Amniotic stem cell (primary cell): ENCODE measurements around the gene PRKCE.
A peak's percentile ranks its signal among the peaks of the same experiment; 100 is the strongest.

Source experiments
- DNase-seq: peaks from one replicate; lab custom pipeline; 2025; lab: John Stamatoyannopoulos, UW

PRKCE gene

DNA sequence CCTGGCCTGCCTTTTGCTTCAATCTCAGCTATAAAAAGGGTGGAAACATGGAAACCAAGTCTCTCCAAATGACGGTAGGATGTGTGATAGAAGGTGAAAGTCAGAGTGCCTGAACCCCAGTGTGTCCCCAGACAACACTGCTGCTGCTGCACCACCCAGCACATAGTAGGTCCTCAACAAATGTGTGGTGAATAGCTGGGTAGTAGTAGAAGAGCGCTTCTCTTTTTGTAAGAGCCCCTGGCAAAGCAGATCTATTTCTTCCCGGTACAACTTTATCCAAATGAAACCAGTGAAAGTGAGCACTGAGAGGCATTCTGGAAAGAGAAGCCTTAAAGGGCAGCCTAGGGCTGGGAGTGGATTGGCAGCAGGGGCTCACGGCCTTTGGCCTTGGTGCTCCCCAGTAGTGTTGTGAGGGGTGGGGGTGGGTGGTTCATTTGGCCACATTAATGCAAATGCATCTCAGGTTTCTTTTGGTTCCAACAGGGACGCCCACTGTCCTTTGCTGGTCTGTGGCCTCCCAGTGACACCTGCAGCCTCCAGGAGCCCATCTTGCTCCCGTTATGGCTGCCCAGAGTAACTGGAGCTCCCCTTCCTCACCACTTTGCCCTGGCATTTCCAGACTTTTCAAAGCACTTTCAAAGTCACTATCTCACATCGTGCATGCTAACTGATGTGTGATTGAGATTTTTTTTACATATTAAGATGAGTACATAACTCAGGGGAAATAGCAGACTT is 341.4 kb downstream of the PRKCE start:
- no peak for DNase-seq

DNA sequence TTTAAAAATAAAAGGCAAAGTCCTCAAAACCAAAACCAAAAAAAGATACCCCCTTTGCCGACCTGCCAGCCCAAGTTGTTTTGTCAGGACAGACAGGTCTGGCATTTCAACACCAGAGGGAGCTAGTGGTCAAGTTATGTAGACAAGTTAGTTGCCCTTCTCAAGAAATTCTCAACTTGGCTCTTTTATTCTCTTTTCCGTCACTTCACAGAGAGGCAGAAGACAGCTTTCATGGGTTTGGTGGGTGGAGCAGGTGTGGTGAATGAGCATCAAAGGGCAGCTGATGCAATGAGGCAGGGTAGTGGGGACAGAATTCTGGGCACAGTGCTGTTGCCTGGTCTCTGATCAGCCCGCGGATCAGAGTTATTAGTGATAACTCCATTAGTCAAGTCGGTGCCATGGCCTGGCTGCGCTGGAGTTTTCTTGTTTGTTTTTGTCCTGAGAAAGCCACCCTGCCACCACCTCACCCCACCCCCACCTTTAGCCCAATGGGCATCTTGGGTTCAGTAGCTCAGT is 342.1 kb downstream of the PRKCE start:
- DNase-seq, result peak; percentile 83

DNA sequence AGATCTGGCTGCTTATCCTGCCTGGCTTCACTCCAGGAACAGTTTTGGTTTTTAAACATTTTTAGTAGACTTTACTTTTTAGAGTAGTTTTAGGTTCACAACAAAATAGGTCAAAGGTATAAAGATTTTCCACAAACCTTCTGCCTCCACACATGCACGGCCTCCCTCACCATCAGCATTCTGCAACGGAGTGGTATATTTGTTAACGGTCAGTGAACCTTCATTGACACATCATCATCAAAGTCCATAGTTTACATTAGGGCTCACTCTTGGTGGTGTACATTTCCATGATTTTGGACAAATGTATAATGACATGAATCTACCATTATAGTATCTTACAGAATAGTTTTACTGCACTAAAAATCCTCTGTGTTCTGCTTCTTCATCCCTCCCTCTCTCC is 342.6 kb downstream of the PRKCE start:
- no peak for DNase-seq

DNA sequence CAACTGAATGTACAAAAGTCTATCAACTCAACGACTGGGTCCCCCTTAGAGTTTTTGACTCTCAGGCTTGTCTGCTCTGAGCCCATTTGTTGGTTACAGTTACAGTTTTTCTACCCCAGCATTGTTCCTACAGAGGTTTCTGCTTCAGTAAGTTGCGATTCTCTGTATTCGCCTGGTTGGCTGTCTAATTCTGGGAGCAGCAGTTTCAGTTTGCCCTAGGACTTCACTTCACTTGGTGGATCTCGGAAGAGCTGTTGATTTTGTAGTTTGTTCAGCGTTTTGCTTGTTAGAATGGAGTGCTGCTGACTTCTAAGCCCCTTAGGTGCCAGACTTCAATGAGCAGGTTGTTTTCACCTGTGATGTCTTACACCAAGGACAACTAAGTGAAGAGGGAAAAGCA is 349.2 kb downstream of the PRKCE start:
- DNase-seq, result no peak

DNA sequence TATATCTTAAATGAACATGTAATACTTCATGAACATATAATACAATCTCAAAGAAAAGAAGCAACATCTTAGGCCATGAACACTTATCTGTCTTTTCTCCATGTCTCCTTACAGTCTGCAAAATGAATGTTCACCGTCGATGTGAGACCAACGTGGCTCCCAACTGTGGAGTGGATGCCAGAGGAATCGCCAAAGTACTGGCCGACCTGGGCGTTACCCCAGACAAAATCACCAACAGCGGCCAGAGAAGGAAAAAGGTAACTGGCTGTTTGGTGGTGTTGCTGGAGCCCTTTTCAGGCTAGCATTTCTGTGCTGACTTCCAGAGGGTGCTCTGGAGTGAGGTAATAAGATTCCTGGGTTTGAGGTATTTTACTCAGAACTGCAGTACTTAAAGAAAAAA is 349.8 kb downstream of the PRKCE start:
- DNase-seq, result no peak

DNA sequence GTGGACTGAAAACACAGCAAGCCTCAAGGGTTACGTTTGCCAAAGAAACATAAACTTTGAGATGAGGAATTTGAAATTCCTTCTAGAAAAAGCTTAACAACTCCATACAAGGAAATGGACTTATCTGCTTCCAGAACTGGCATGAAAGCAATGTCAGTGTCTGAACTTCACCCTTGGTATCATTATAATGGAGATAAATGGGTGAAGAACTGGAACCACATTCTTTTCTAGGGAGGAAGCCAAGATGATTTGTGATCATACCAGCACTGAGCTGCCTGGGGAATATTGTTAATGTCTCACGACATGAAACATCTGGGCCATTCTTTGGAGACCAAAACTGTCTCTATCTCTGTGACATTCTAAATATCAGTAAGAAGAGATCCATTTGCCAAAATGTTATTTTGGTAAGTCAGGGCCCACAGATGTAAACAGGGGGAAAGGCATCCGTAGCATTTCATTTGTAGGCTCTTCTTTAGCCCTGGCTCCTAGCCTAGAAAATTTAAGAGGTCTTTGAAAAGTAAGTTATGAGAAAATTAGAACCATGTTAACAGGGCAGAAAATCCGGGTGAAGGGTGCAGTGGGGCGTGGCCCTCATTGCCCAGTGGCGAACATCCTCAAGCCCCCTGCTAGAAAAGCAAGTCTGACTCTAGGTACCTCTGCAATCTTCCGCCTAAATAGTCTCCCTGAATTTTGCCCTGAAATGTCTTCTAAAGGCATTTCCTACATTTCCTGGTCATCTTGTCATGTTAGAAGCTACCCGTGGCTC is 350.4 kb downstream of the PRKCE start:
- no peak for DNase-seq

DNA sequence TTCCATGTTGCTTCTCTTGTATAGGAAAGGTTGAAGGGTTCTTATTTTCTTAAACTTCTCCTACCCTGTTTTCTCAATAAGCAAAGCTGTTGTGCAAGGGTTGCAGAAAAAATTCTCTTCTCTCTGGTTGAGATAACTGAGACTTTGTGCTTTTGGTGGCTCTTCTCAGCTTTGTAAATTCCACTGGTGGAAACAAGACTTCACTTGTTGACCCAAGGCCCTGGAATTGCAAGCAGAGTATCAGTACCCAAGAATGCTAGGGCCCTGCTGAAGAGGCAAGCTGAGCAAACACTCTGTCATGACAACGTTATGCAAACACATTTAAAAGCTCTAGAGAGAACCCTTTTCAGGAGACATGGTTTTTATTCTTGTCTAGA is 351.0 kb downstream of the PRKCE start:
- DNase-seq, result no peak

DNA sequence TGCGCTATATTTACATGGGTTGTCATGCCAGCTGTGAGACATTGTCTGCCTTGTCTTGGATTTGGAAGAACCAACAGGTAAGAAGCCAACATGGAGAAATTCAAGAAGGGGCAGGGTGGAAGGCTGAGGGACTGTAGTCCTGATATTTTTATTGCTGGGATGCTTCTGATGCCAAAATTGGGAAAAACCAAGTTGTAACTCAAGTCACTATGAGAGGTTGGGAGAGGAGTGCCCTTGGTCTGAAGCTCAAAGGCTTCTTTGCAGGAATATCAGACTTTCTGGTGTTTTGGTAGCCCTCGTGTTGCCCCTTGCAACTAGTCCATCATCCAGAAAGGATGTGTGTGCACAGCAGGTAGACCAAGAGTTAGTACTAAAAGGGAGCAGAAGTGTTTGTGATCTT is 351.5 kb downstream of the PRKCE start:
- no peak for DNase-seq

DNA sequence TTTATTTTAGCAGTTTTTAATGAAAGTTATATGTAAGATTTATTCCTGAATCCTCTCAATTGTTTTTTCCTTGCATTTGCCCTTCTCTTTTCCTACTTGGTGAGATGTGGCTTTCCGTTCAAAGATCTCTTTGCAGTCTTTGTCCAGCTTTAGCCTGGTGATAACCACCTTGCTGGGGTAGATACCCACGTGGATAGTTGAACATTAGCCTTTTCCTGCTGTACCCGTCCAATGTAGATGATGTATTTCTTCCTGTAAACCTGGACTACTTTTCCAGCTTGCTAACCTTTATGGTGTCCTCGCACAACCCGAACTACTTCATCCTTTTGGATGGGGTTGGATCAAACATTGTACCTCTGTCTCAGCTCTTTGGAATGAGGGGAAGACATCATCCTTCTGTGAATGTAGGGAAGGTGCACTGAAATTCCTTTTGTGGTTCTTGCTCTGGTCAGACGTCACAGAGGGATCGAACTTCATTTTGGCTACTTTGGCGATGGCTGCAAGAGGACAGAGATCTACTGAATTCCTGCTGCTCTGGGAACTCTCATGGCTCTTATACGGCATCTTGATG is 352.5 kb downstream of the PRKCE start:
- DNase-seq, result no peak

DNA sequence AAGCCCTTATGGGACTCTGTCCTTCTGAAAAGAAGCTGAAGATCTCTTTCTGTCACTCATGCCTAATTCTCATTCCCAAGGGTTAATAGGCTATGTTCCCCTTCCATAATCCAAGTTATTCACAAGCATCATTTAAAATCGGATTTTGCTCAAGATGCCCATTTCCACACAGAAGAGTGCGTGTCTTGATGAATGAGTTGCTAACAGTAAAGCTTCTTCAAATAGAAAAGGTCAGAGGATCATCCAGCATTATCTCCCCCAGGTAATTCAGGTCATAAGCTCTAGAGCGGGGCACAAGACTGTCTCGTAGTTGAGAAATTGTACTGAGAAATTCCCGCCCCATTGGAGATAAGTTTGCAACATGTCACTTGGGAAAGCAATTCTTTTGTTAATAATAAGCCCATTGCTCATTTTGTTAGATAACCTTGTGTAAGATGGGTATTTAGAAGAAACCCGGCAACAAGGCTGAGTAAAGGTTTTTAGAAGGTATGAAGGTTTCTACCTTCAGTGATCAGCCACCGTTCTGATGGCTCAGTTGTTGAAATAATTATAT is 355.1 kb downstream of the PRKCE start:
- DNase-seq, result no peak

DNA sequence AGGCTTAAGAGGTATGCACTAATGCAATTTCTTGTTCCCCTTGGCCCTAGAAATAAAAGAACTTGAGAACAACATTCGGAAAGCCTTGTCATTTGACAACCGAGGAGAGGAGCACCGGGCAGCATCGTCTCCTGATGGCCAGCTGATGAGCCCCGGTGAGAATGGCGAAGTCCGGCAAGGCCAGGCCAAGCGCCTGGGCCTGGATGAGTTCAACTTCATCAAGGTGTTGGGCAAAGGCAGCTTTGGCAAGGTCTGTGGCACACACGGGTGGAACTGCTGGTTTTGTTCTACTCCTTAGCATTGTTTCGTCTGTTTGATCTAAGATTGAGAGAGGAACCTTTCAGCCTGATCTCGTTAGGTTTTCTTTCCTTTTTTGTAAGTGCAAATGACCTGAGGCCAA is 355.9 kb downstream of the PRKCE start:
- DNase-seq, result no peak

DNA sequence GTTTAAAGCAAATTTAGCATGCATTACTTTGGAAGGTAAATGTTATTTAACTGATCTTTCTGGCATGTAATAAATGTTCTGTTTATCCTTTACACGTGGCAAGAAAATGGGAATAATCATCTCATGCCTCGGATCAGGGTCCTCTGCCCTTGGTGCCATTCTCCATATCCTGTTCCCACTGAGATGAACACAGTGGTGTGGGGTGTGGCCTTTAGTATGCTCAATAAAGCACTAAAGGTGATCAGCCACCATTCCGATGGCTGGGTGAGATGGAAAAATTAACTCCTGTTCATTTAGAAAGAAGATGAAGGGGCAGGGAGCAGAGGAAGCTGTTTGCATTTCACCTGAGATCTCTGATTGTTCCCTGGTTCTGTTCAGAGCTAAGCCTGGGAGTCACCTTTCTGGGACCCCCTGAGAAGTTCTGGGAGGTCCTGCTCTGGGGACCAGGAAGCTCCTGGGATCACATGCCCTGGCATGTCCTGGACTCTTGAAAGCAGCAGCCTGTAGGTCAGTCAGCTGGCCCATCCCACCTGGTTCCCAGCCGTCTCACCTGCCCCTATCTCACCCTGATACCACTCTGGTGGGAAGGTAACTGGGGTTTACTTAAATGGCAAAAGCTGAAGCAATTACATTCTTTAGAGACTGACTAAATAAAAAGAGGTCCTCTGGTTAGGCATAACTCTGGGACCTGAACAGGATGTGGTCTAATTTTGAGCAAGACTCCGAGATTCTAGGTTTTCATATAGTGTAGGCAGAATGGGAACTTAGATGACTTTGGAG is 356.8 kb downstream of the PRKCE start:
- no peak for DNase-seq

DNA sequence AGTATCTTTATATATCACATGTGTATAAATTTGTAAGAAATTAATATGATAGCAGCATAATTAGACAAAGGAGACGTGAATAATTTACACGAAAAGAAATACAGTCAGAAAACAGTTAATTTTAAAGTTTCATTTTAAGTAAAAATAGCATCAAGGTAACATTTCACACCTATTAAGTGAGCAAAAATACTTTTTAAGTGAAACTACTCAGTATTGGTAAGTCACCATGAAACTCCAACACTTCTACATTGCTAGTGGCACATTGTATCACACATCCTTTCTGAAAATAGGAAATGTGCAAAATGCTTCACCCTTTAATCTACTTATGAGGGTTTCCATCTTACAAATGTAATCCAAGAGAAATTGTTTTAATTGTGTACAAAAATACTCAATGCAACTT is 357.8 kb downstream of the PRKCE start:
- DNase-seq, result no peak

DNA sequence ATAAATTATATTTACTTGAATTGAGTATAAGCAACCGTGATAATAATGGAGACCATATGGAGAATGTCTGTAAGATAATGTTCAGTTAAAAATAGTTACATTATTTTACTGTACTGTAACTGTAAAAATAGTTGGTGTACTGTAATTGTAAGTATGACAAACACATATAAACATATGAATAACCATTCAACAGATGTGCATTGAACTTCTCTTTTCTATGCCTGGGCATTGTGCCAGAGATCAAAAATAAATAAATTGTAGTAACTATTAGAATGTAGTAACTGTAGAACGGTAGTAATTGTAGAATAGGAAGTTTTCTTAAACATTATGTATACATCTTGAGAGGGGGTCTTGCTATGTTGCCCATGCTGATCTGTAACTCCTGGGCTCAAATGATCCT is 358.3 kb downstream of the PRKCE start:
- DNase-seq, result no peak

DNA sequence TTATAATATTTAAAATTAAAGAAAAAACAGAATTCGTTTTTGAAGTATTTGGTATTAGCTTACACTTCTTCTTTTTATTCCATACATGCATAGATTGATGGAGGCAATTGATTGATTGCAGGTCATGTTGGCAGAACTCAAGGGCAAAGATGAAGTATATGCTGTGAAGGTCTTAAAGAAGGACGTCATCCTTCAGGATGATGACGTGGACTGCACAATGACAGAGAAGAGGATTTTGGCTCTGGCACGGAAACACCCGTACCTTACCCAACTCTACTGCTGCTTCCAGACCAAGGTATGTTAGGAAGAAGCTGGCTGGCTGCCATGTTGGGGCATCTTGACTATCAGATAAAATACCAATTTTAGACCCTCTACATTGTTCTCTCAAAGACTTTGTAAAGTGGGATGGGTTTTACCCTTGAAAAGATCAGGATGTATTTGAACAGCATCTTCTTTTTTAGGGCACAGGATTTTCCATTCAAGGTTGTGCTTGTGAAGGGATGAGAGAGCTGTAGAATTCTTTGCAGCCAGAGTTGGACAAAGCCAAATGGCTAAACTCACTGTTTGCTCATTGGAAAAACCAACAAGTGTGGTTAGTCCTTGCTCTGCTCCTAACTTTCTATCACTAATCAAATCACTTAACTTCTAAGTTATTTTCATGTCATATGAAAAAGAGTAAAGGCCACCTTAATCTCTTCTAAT is 358.9 kb downstream of the PRKCE start:
- DNase-seq, result no peak

DNA sequence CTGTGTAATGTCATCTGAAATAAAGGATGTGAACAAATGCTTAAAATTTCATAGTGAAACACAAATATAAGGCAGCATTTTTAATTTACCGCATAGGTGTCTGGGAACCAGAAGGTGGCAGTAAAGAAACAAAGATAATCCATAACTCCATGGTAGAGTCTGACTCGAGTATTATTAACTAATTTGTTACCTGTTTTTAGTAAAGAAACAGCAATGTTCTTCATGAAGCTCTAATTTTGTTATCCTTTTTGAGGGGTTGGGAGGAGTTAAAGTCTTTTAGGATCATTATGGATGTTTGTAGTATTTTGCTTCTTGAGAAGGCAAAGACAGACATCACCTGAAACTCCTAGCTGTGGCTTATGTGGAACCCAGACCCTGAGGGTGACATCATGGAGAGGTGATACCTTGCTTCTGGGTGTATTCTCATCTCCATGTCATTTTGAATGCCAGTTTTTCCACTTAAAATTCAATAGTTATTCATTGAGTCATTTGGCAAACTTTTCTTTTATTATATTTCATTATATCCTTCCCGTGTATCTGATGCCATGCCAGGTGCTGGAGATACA is 359.5 kb downstream of the PRKCE start:
- peak; percentile 24 for DNase-seq

DNA sequence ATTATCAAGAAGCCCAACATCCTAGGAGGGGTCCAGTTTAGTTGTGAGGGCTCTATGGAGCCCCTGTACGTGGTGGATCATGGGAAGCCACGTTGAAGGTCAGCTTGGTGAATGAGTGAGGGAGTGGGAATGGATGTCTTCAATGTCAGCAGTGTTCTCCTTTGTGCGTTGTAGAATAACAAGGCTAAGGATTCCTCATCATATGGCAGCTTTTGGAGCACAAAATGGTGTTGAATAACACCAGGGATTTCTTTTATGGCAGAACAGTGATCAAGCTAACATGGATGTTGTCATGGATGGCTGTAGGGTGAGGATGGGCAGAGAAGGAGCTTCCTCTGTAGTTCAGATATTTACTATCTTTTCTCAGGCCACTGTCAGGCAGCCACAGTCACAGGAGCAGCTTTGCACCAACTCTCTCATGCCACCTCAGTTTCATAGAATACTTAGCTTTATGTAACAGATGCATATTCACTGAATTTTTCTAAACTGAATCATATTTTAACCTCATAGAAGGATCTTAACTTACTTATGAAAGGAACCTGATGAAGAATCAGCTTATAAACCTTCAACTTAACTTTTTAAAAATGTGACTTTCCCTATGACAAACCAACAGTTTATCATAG is 361.3 kb downstream of the PRKCE start:
- no peak for DNase-seq

DNA sequence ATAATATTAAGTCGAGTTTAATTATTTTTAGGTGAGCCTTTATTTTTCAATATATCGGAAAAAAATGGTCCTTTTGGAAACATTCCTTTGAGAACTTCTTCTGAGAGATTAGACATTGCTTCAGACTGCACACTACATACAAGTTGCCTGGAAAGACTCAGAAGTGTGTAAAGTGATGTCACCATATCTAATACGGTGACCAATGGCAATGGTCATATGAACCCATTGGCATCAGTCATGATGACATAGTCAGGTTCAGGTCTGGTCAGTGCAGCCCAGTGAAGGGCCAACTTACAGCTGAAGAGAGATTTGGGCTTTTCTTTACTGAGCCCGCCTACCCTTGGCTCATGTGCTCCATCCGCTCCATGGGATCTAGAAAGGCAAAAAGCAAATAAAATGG is 362.3 kb downstream of the PRKCE start:
- no peak for DNase-seq

DNA sequence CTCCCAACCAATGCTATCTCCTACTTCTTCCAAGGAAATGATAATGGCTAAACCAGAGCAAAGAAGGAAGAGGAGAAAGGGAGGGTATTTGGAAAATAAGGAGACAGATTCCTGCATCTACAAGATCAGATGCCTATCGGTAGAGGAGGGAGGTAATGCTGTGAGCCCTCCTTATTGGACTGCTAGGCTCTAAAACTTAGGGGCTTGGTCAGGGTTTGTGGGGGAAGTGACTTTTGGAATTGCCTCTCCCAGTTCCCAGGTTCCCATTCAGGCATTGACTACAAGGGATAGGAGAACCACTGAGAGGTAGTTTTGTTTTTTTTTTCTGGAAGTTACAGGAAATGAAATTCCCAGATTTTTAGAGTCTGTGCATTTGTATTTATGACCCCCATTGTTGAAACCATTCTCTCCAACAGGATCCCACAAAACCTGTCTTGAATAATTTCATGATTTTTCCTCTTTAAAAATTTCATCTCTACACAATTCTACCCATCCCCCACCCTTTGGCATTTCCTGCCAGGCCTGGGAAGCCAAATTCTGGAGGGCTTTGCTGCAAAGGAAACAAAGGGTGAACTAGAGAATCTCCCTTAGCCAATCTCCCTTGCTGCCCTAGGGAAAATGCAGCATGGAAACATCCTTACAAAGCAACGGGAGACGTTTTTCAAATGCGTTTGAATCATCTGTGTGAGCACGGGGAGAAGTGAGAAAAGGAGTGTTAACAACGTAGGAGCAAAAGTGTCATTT is 363.6 kb downstream of the PRKCE start:
- no peak for DNase-seq

DNA sequence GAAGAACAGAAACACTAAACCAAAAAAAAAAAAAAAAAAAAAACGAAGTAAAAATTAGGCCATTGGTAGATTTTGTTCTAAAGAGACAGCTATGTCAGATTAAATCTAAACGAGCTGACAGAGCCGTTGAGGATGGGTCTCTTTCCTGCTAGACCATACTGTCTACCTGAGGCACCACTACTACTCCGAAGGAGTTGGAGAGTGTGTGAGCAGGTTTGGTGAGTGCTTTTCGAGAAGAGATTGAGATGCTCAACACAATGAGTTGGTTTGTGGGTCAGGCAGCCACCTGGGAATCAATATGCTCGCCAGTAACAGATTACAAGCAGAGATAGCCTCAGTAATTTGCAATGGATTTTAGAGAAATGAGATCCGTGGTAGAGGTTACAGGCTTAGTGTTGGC is 364.2 kb downstream of the PRKCE start:
- no peak for DNase-seq
